Activated CD8-positive, alpha-beta memory T cell treated with anti-CD3 and anti-CD28 coated beads for 36 hours (primary cell): ENCODE data around the gene AFG3L2. TPM values are rescaled to one million over a fixed set of nuclear protein-coding genes. Genes with fewer than 3 reads are reported as not detected.

ENCODE experiments used
- CTCF ChIA-PET: fragments of 350-600 bp; sonication (Branson Sonifier 250); formaldehyde crosslinking; loops from one replicate; lab custom pipeline; 2021; ENCODE audit warnings: antibody characterized with exemption; lab: Charles Lee
- POLR2A ChIA-PET: fragments of 350-600 bp; sonication (Branson Sonifier 250); formaldehyde crosslinking; loops from one replicate; lab custom pipeline; 2021; ENCODE audit warnings: antibody characterized with exemption; lab: Charles Lee
- total RNA-seq, 2 experiments: library from RNA; stranded (reverse); gene quantifications; one replicate each; pipeline ENCODE4 v1.2.3, GENCODE V29; 2021

The AFG3L2 gene
- total RNA-seq, 2 experiments from 2014 or later: 77.1 to 79.0 TPM

DNA sequence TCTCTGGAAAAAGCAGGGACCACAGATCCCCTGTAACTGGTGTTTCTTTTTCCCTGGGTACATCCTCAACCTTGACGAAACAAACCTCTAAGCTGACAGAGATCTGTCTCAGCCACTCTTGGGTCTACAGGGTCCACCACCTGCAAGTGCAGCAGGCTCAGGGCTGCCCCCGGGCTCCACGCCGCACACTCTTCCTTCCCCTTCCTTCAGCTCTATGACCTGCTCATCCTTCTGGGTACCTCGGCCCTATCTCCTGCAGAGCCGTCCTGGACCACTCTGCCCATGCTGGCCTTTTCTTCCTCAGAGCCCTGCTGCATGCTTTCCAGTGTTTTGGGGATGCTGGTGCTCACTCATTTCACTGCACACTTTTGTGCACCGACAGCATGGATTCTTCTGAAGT is 41.5 kb downstream of the AFG3L2 start:
- ChIA-PET POLR2A (no interaction called here), CTCF (interaction anchor here (2.1 kb wide), 1 partner anchor 8 kb away, joined by 6 read pairs; no protein-coding TSS in a partner anchor)

DNA sequence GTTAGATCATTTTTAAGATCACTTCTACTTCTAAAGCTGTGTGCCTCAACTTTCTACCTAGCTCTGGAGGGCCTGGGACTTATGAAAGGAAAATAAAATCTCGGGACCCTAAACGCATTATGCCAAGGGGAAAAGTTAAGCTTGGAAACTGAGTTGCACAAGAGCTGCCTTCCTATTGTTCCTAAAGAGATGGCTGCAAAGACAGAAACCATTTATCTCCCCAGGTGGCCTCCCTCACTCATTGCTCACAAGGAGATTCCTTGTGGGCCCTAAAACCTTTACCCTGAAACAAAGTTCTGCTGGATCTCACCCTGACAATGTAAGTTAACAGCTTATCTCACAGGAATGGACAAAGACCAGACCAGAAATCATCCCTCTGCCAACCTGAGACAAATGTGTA is 42.2 kb downstream of the AFG3L2 start:
- ChIA-PET POLR2A (no interaction called here), CTCF (interaction anchor here (2.1 kb wide), 1 partner anchor 7 kb away, joined by 6 read pairs; no protein-coding TSS in a partner anchor)

DNA sequence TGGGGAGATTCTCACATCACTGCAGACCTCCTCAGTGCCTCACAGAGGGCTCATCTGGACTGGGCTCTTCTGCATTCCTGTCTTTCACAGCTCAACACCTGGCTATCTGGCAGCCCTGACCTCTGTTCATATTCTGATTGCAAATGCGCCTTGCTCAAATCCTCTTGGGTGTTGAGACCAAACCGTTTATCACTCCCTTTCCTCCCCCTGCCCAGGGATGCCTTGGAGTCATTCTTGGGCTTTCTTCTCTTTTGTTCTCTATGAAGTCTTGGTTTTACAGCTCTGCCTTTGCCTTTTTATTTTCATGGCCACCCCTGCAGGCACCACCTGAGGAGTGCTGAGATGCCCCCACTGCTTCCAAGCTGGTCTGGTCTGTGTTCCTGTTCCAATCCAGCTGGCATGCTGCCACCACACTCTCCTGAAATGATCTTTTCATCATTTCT is 42.6 kb downstream of the AFG3L2 start:
- ChIA-PET CTCF (no interaction called here), POLR2A (no interaction called here)

- POLR2A ChIA-PET: no interaction called here
- CTCF ChIA-PET: no interaction called here
Measured at GRCh38 chr18:12333506-12334290, 43.3 kb downstream of the AFG3L2 start.

DNA sequence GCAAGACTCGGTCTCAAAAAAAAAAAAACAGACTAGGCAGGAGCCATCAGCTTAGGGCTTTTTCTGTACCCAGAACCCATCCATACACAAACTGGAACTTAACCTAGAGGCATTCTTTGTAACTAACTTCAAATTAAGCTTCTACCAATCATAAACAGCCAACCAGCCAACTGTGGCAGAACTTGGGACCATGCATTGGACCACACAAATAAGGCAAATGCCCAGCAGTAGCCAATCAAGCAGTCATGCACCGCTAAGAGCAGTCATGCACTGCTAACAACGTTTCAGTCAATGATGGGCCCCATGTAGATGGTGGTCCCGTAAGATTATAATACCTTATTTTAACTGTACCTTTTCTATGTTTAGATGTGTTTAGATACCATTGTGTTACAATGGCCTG is 46.3 kb downstream of the AFG3L2 start:
- ChIA-PET POLR2A (no interaction called here), CTCF (no interaction called here)

DNA sequence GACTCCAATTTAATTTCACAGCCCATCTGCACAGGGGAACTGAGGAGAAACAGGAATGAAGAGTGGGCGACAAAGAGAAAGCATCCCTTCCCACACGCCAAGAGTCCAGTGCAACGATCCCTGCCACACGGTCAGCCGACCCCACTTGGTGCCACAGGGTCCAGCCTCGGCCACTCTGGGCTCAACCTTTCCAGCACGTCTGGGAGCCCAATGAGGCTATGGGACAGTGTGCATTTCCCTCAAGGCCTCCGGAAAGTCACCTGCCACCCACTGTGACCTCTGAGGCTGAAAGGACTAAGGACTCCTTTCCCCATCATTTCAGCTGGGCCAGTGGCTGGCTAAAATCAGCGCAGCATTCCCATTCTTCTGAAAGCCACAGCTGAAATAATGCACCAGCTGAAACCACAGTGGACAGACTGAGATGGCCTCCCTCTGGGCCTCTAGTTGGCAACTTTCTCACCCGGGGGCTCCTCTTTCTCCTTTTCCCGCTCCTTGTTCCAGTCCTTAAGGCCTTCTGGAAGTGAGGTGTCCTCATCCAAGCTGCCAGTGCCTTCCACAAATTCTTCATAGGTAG is 47.8 kb downstream of the AFG3L2 start:
- CTCF ChIA-PET: interaction anchor here (1.1 kb wide), 1 partner anchor 39 kb away, joined by 3 read pairs; no protein-coding TSS in a partner anchor
- POLR2A ChIA-PET: no interaction called here

DNA sequence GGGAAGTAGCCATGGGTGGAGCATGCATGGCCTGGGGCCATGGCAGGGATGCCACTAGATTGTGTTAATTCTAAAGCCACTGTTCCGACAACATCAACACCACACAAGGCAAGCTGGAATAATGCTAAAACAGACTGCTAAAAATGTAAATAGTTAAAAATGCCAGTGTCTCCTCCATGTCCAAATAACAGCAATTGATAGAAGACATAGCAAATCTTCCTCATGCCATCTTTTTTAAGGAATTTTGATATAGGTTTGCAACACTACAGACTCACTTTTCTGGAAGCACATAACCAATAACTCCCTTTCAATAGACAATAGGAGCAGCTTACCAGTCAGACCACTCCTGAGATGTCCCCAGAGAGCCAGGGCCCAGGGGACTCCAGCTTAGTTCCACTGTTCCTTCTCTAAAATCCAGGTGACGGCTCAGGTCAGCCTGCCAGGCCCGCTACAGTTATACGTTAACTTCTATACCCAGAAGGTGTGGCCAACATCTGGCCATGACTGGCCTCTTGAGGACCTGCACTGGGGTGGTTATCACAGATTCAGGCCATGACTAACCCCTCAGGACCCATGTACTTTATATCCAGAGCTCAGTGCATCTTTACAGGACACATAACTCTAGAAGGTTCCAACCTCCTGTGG is 48.7 kb downstream of the AFG3L2 start:
- CTCF ChIA-PET: interaction anchor here (0.6 to 1.4 kb wide), 7 partner anchors 8 to 56 kb away, joined by 3 to 6 read pairs (median 3); no protein-coding TSS in a partner anchor
- POLR2A ChIA-PET: interaction anchor here (0.6 to 1.2 kb wide), 2 partner anchors 49 to 243 kb away, joined by 4 read pairs; partner anchors contain the start of gene AFG3L2

- ChIA-PET CTCF (interaction anchor here (0.6 to 1.4 kb wide), 8 partner anchors 8 to 55 kb away, joined by 3 to 6 read pairs (median 3); no protein-coding TSS in a partner anchor), POLR2A (interaction anchor here (0.6 to 1.2 kb wide), 2 partner anchors 50 to 244 kb away, joined by 4 read pairs; partner anchors contain the start of gene AFG3L2)
Measured at GRCh38 chr18:12327510-12328178, 49.4 kb downstream of the AFG3L2 start.

- CTCF ChIA-PET: interaction anchor here (0.9 to 1.4 kb wide), 3 partner anchors 8 to 12 kb away, joined by 3 to 6 read pairs (median 6); no protein-coding TSS in a partner anchor
- POLR2A ChIA-PET: no interaction called here
Measured at GRCh38 chr18:12326711-12327460, 50.1 kb downstream of the AFG3L2 start.

GRCh38 chr18:12325726-12326245 is 51.2 kb downstream of the AFG3L2 start:
- CTCF ChIA-PET: no interaction called here
- POLR2A ChIA-PET: no interaction called here

DNA sequence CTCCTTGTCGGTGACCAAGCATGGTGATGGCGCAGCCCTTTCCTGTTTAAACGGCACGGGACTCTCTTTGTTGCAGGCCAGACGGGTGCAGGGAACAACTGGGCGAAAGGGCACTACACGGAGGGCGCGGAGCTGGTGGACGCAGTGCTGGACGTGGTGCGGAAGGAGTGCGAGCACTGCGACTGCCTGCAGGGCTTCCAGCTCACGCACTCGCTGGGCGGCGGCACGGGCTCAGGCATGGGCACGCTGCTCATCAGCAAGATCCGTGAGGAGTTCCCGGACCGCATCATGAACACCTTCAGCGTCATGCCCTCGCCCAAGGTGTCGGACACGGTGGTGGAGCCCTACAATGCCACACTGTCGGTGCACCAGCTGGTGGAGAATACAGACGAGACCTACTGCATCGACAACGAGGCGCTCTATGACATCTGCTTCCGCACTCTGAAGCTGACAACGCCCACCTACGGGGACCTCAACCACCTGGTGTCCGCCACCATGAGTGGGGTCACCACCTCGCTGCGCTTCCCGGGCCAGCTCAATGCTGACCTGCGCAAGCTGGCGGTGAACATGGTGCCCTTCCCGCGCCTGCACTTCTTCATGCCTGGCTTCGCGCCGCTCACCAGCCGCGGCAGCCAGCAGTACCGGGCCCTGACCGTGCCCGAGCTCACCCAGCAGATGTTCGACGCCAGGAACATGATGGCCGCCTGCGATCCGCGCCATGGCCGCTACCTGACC is 51.9 kb downstream of the AFG3L2 start:
- CTCF ChIA-PET: interaction anchor here (0.5 kb wide), 1 partner anchor 1500 kb away, joined by 3 read pairs; no protein-coding TSS in a partner anchor
- POLR2A ChIA-PET: no interaction called here

- POLR2A ChIA-PET: no interaction called here
- CTCF ChIA-PET: no interaction called here
Measured at GRCh38 chr18:12321333-12321732, 55.7 kb downstream of the AFG3L2 start.

- POLR2A ChIA-PET: no interaction called here
- CTCF ChIA-PET: interaction anchor here (0.6 to 1.4 kb wide), 3 partner anchors 8 to 803 kb away, joined by 3 read pairs; no protein-coding TSS in a partner anchor
Measured at GRCh38 chr18:12318857-12319256, 58.2 kb downstream of the AFG3L2 start.

DNA sequence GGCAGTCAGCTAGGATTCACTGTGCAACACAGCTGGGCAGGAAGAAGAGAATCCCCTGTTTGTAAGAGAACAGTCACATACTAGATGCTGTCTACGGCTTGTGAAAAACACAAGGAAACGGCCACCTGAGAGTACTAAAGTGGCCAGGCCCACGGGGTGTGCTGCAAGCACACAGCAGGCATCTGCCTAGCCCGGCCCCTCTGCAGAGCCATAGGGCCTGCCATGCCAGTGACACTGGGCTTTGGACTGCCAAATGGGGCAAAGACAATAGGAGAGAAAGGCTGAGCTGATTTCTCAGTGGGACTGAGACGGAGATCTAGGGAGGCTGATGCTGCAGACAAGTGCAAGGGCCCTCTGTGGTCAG is 58.7 kb downstream of the AFG3L2 start:
- ChIA-PET CTCF (interaction anchor here (1.1 kb wide), 1 partner anchor 9 kb away, joined by 3 read pairs; no protein-coding TSS in a partner anchor), POLR2A (no interaction called here)

GRCh38 chr18:12317664-12318333 is 59.2 kb downstream of the AFG3L2 start:
- CTCF ChIA-PET: interaction anchor here (1.1 kb wide), 1 partner anchor 9 kb away, joined by 3 read pairs; no protein-coding TSS in a partner anchor
- POLR2A ChIA-PET: no interaction called here

GRCh38 chr18:12315911-12316310 is 61.1 kb downstream of the AFG3L2 start:
- ChIA-PET CTCF (interaction anchor here (1.6 kb wide), 1 partner anchor 12 kb away, joined by 6 read pairs; no protein-coding TSS in a partner anchor), POLR2A (no interaction called here)

GRCh38 chr18:12315490-12315889 is 61.5 kb downstream of the AFG3L2 start:
- CTCF ChIA-PET: interaction anchor here (1.6 kb wide), 1 partner anchor 12 kb away, joined by 6 read pairs; no protein-coding TSS in a partner anchor
- POLR2A ChIA-PET: no interaction called here
